Cardiac fibroblast (primary cell): ENCODE results near the gene HOXB6.

Source experiments
- DNase-seq, 2 donors: peaks; one replicate each; pipeline versions ENCODE4 v3.0.0 to v3.0.0-alpha.2; 2010; ENCODE audit warnings: low read depth in 2 of 2
- H3K4me3 ChIP-seq, 2 donors: replicated peaks in 1 of 2; 1 replicate in 1 of 2; 2 replicates in 1 of 2; pipeline ENCODE4 v1.5.1; 2011; ENCODE audit warnings: low read depth in 2 of 2, low read length in 2 of 2, mild to moderate bottlenecking in 2 of 2, moderate library complexity in 1 of 2
- CTCF ChIP-seq: IDR thresholded peaks from one replicate; pipeline ENCODE4 v1.5.1; 2011; ENCODE audit warnings: low read depth, mild to moderate bottlenecking, low read length, inconsistent platforms

The HOXB6 gene

GRCh38 chr17:48566717-48567116 is 38.1 kb downstream of the HOXB6 start:
- no peak for DNase-seq
- H3K4me3 ChIP-seq = no peak overlapping the region
- no peak for TF ChIP-seq CTCF

GRCh38 chr17:48565925-48566710 is 38.7 kb downstream of the HOXB6 start:
- no peak for DNase-seq
- no peak for TF ChIP-seq CTCF
- no peak overlapping the region for H3K4me3 ChIP-seq

GRCh38 chr17:48565022-48565554 is 39.7 kb downstream of the HOXB6 start:
- no peak for DNase-seq
- H3K4me3 ChIP-seq = peak overlapping the region in 1 of 2 donors; percentile 56
- TF ChIP-seq CTCF = no peak

- TF ChIP-seq CTCF = no peak
- peak overlapping the region; percentile 33 to 56 for H3K4me3 ChIP-seq
- no peak for DNase-seq
Measured at GRCh38 chr17:48564188-48565021, 40.4 kb downstream of the HOXB6 start.

- H3K4me3 ChIP-seq = peak overlapping the region; percentile 11 to 56
Measured at GRCh38 chr17:48563867-48564187, 41.0 kb downstream of the HOXB6 start.

GRCh38 chr17:48563385-48563838 is 41.4 kb downstream of the HOXB6 start:
- H3K4me3 ChIP-seq = peak overlapping the region; percentile 11 to 56
- no peak for DNase-seq
- no peak for TF ChIP-seq CTCF

More at GRCh38 chr17:48563867-48564187, 41.0 kb downstream of the HOXB6 start:
- DNase-seq = no peak
- no peak for TF ChIP-seq CTCF
